Left ventricle myocardium inferior (tissue), 1 donor: ENCODE data around the gene TANK. TPM values are rescaled to one million over a fixed set of nuclear protein-coding genes. Genes with fewer than 3 reads are reported as not detected.

ENCODE experiments used
- DNase-seq: peaks from one replicate; pipeline ENCODE4 v3.0.0-alpha.2; 2020
- H3K27ac ChIP-seq: fragments of 200-600 bp; replicated peaks from 2 replicates; pipeline ENCODE4 v1.8.0; 2021
- H3K27me3 ChIP-seq: fragments of 200-600 bp; 2 replicates; pipeline ENCODE4 v1.8.0; 2021; ENCODE audit warnings: low read depth
- H3K36me3 ChIP-seq: fragments of 200-600 bp; 2 replicates; pipeline ENCODE4 v1.8.0; 2021
- H3K4me1 ChIP-seq: fragments of 200-600 bp; 2 replicates; pipeline ENCODE4 v1.8.0; 2021
- H3K4me3 ChIP-seq: fragments of 200-600 bp; 2 replicates; pipeline ENCODE4 v1.8.0; 2021; ENCODE audit warnings: mild to moderate bottlenecking, moderate library complexity
- H3K9me3 ChIP-seq: fragments of 200-600 bp; replicated peaks from 2 replicates; pipeline ENCODE4 v1.8.0; 2021
- intact Hi-C: fragments of 100-400 bp; cut with micrococcal nuclease; formaldehyde crosslinking; loops from one replicate; pipeline ENCODE4 v1.11.0; 2022
- total RNA-seq: library from RNA; stranded (reverse); fragmentation: NEBNext Ultra II Directional; extraction: Animal tissue kit (Norgen Biotek cat#: 25700); gene quantifications from one replicate; pipeline ENCODE4 v1.2.1, GENCODE V29; 2021
- TF ChIP-seq, protein P1 (sequence below): fragments of 200-600 bp; IDR thresholded peaks from 2 replicates; pipeline ENCODE4 v1.8.0; 2021; ENCODE audit warnings: antibody characterized with exemption, mild to moderate bottlenecking, borderline replicate concordance
- donor health status: DM: no; HTN: yes; CAD: no; lungs with severe emphysema.

Gene TANK
- total RNA-seq, 1 donor from 2014 or later, result 27.8 TPM

DNA sequence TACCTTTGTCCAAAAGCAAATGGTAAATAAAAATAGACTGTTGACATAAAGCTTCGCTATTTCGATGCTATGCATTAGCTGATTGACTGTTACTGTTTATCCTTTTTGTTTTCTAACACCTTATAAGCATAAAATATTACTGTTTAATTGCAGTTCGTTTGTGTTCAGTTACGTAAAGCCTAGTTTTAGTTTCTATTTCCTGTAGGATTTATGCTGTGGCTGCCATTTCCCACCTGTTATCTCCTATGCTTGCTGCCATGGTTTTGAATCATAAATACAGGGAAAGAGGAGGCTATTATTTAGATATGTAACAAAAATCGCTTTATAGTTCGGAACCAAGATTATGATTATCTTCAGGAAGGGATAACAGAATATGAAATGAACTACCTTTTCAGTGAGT, 3.9 kb downstream of the TANK start:
- Histone ChIP-seq H3K27ac (no peak overlapping the region), H3K9me3 (no peaks in the 10 kb centered on the region), H3K27me3 (no peaks in the 10 kb centered on the region), H3K4me1 (peaks cover 68% of the 10 kb centered on the region), H3K4me3 (no peak overlapping the region), H3K36me3 (peaks cover 21% of the 10 kb centered on the region)
- TF ChIP-seq, protein P1, sequence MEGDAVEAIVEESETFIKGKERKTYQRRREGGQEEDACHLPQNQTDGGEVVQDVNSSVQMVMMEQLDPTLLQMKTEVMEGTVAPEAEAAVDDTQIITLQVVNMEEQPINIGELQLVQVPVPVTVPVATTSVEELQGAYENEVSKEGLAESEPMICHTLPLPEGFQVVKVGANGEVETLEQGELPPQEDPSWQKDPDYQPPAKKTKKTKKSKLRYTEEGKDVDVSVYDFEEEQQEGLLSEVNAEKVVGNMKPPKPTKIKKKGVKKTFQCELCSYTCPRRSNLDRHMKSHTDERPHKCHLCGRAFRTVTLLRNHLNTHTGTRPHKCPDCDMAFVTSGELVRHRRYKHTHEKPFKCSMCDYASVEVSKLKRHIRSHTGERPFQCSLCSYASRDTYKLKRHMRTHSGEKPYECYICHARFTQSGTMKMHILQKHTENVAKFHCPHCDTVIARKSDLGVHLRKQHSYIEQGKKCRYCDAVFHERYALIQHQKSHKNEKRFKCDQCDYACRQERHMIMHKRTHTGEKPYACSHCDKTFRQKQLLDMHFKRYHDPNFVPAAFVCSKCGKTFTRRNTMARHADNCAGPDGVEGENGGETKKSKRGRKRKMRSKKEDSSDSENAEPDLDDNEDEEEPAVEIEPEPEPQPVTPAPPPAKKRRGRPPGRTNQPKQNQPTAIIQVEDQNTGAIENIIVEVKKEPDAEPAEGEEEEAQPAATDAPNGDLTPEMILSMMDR, result no peak
- intact Hi-C loops, result no loop called here
- DNase-seq, result no peak

DNA sequence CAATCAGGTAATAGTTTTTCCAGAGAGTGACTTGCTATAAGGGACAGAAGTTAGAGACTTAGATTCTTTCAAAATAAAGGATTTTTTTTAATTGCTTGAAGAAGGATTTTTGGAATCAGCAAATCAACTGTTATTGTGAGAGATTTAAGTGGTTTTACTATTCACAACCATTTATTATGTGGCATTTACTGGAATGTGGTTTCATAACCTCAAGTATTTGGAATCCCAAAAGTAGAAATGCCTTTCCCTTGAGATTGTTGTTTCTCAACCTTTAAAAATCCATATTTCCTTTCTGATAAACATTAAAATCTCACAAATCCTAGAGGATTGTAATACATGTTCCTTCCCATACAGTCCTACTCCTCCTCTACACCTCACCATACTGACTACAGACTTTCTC, 5.0 kb downstream of the TANK start:
- DNase-seq, result no peak
- Histone ChIP-seq H3K27me3 (no peaks in the 10 kb centered on the region), H3K4me3 (no peak overlapping the region), H3K36me3 (peaks cover 21% of the 10 kb centered on the region), H3K9me3 (no peaks in the 10 kb centered on the region), H3K27ac (no peak overlapping the region), H3K4me1 (peaks cover 66% of the 10 kb centered on the region)
- intact Hi-C loops, result no loop called here
- TF ChIP-seq, protein P1, result no peak

DNA sequence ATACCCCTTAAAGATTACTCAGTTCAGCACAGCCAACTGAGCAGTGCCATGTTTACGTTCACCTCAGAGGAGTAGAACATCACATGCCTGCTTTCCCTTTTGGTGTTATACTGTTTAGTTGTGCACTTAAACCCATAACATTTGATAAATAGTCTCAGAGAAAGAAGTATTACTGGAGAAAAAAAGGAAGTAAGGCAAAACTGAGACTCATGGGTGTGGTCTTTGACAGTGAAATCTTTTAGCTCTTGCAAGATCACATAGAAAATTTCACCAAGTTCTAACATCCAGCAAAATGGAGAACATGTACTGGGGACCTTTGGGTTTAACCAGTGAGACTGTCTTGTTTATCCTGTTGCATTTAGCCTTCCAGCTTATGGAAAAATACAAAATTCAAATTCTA, 5.6 kb downstream of the TANK start:
- Histone ChIP-seq H3K9me3 (no peaks in the 10 kb centered on the region), H3K4me3 (no peak overlapping the region), H3K27ac (no peak overlapping the region), H3K36me3 (peaks cover 21% of the 10 kb centered on the region), H3K4me1 (peaks cover 66% of the 10 kb centered on the region), H3K27me3 (no peaks in the 10 kb centered on the region)
- no peak for DNase-seq
- intact Hi-C loops, result no loop called here
- TF ChIP-seq, protein P1, result no peak

DNA sequence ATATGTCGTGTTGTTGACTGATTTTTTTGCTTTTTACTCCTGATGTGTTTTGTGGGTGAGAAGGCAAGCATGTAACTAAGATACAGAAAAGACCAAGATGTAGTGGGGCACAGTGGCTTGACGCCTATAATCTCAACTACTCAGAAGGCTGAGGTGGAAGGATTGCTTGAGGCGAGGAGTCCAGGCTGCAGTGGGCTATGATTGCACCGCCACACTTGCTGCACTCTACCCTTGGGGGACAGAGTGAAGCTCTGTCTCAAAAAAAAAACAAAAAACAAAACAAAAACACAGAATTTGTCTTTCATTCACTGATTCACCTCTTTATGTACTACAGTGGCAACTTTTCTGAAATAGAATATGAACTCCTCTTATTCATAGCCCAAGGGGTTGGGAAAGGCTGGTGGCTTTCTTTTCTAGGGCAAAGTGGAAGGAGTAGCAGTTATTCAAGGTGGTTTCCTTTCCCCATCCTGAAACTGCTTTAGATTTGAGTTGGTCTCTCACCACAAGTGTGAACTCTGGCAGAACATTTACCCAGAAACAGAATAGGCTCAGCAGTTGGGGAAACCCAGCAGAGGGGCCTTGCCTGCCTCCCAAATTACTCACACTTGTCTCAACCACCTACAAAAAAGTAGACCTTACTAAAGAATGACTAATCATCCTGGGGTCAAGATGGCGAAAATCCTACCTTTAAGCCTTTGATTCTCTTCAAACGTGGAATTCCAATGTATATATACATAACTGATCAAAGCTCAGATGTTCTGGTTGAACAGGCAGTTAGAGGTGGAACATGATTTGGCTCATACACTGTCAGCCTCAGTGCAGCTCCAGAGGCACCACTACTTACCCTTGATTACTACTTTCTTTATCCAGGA, 6.5 kb downstream of the TANK start:
- H3K27me3 ChIP-seq, result no peaks in the 10 kb centered on the region
- no peaks in the 10 kb centered on the region for H3K9me3 ChIP-seq
- peaks cover 67% of the 10 kb centered on the region for H3K4me1 ChIP-seq
- intact Hi-C loops, result no loop called here
- TF ChIP-seq, protein P1, result no peak
- no peak overlapping the region for H3K4me3 ChIP-seq
- no peak overlapping the region for H3K27ac ChIP-seq
- no peak for DNase-seq
- peaks cover 21% of the 10 kb centered on the region for H3K36me3 ChIP-seq

DNA sequence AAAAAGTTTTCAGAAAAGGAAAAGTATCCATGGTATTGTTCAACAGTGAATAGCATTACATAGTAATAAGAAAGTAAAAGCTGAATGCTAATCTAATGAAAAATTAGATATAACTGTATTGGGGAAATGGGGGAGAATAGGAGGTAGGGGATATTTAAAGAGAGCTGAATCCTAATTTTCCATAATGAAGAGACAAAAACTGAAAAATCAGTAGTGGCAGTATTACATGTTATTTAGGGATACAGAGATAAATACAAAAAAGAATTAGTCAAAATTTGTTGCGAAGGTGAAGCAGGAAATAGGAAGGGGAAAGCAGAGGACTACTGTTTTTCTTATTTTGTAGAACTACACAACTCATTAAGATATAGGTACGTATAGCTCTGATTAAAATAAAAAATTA, 9.1 kb downstream of the TANK start:
- Histone ChIP-seq H3K27ac (no peak overlapping the region), H3K36me3 (peaks cover 15% of the 10 kb centered on the region), H3K4me3 (no peak overlapping the region), H3K9me3 (no peaks in the 10 kb centered on the region), H3K27me3 (no peaks in the 10 kb centered on the region), H3K4me1 (peaks cover 52% of the 10 kb centered on the region)
- TF ChIP-seq, protein P1, result no peak
- no peak for DNase-seq
- intact Hi-C loops, result no loop called here
